AG04449 (cell line): Measurements from ENCODE around the gene CPLX1.
"Not testable (repeated sequence)": the region's sequence is repeated elsewhere in the genome, so short reads cannot be mapped to it uniquely, and the experiment has no call there.

Source experiments
- CTCF ChIA-PET: fragments of 350-600 bp; formaldehyde crosslinking; extraction: SDS; loops from one replicate; lab custom pipeline; 2021; ENCODE audit warnings: antibody characterized with exemption; lab: Yijun Ruan, JAX
- POLR2A ChIA-PET: fragments of 400-600, 350-600 bp; formaldehyde crosslinking; extraction: SDS; loops from one replicate; lab custom pipeline; 2020; ENCODE audit warnings: antibody characterized with exemption, inconsistent platforms; lab: Yijun Ruan, JAX
- DNase-seq: peaks from one replicate; pipeline ENCODE4 v3.0.0-alpha.2; 2010; ENCODE audit warnings: low read depth, low spot score
- H3K4me3 ChIP-seq: 2 replicates; pipeline ENCODE4 v1.5.1; 2011; ENCODE audit warnings: low read depth, mild to moderate bottlenecking, control low read depth, low read length
- CTCF ChIP-seq: IDR thresholded peaks from one replicate; pipeline ENCODE4 v1.5.1; 2011; ENCODE audit warnings: mild to moderate bottlenecking, moderate library complexity, low read length, control low read depth, inconsistent platforms; ENCODE audit not compliant: insufficient read depth; ENCODE audit errors: missing control alignments

The CPLX1 gene

GRCh38 chr4:813900-814299, 12.0 kb downstream of the CPLX1 start:
- no peak for TF ChIP-seq CTCF
- H3K4me3 ChIP-seq: no peak overlapping the region

DNA sequence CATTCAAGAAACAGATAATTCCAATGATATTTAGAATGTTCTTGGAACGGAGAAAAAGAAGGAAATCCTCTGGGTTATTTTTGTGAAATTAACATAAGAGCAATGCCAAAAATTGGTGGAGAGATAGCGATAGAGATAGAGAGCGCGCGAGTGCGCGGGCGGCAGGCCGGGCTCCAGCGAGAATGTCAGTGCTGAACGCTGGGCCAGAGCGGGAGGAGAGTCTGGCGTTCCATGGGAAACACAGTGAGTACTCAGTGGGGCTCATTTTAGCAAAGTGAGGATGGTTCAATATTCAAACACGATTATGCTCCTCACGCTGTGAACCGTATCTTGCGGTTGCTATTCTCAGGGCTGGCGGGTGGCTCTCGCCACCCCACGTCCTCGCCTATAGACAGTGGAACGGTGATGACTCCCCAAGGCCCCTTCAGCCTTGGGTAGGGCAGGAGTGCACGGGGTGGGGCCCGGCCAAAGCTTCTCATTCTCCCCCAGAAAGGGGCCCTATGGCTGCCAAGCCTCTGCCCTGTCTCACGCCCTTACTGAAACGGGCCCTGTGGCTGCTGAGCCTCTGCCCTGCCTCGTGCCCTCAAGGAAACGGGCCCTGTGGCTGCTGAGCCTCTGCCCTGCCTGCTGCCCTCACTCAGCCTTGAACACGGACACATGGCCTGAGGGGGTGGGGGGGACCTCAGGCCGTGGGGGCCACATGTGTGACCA, 16.9 kb downstream of the CPLX1 start:
- POLR2A ChIA-PET: no interaction called here
- CTCF ChIA-PET: no interaction called here
- DNase-seq: no peak
- H3K4me3 ChIP-seq: no peak overlapping the region
- no peak for TF ChIP-seq CTCF

More at GRCh38 chr4:813900-814299, 12.0 kb downstream of the CPLX1 start:
- POLR2A ChIA-PET: no interaction called here
- DNase-seq: no peak
- CTCF ChIA-PET: no interaction called here

DNA sequence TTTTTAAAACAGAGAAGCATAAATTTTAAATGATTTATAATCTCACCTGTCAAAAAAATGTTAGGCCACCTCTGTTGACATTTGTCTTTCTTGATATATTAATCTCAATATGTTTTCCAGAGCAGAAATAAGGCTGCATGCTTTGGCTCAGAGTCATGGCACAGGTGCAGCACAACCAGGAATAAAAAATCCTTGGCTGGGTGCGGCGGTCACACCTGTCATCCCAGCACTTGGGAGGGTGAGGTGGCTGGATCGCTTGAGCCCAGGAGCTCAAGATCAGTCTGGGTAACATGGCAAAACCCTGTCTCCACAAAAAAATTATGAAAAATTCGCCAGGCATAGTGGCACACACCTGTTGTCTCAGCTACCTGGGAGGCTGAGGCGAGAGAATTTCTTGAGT, 18.1 kb downstream of the CPLX1 start:
- ChIA-PET POLR2A (interaction anchor here (0.6 kb wide), 1 partner anchor 78 kb away, joined by 4 read pairs; no protein-coding TSS in a partner anchor), CTCF (no interaction called here)
- H3K4me3 ChIP-seq: no peak overlapping the region
- no peak for TF ChIP-seq CTCF
- DNase-seq: no peak

GRCh38 chr4:806979-807378, 18.9 kb downstream of the CPLX1 start:
- DNase-seq, H3K4me3 ChIP-seq, POLR2A ChIA-PET, CTCF ChIA-PET: not testable (repeated sequence)

GRCh38 chr4:804804-805203, 21.1 kb downstream of the CPLX1 start:
- POLR2A ChIA-PET: no interaction called here
- no peak overlapping the region for H3K4me3 ChIP-seq
- CTCF ChIA-PET: no interaction called here
- no peak for DNase-seq
- no peak for TF ChIP-seq CTCF

GRCh38 chr4:803884-804283, 22.0 kb downstream of the CPLX1 start:
- ChIA-PET CTCF (no interaction called here), POLR2A (no interaction called here)
- no peak for TF ChIP-seq CTCF
- no peak overlapping the region for H3K4me3 ChIP-seq
- DNase-seq: no peak
